RWPE2 (cell line): ENCODE results near the gene IL21R.
A peak's percentile ranks its signal among the peaks of the same experiment; 100 is the strongest.

Experiments
- ATAC-seq: fragments of 200-7000 bp; cut with Tn5 transposase; 3 replicates; pipeline ENCODE4 v1.9.1; 2021; ENCODE audit warnings: low read depth
- DNase-seq: peaks from one replicate; pipeline ENCODE4 v3.0.0-alpha.2; 2020; ENCODE audit warnings: low spot score
- H3K27ac ChIP-seq: fragments of 450-650 bp; 2 replicates; pipeline ENCODE4 v1.5.1; 2017; ENCODE audit warnings: mild to moderate bottlenecking; ENCODE audit not compliant: poor library complexity, severe bottlenecking
- H3K27me3 ChIP-seq: fragments of 250-450 bp; sonication (Bioruptor Pico); 2 replicates; pipeline ENCODE4 v1.5.1; 2021; ENCODE audit warnings: mild to moderate bottlenecking, moderate library complexity; ENCODE audit not compliant: insufficient read depth, poor library complexity, severe bottlenecking
- H3K36me3 ChIP-seq: fragments of 250-450 bp; sonication (Bioruptor Pico); 2 replicates; pipeline ENCODE4 v1.5.1; 2020; ENCODE audit warnings: low read depth, mild to moderate bottlenecking, moderate library complexity
- H3K4me1 ChIP-seq: fragments of 250-450 bp; sonication (Bioruptor Pico); 2 replicates; pipeline ENCODE4 v1.5.1; 2021; ENCODE audit warnings: mild to moderate bottlenecking, moderate library complexity; ENCODE audit not compliant: insufficient read depth, poor library complexity, severe bottlenecking
- H3K4me3 ChIP-seq: fragments of 250-450 bp; sonication (Bioruptor Pico); 2 replicates; pipeline ENCODE4 v1.5.1; 2021; ENCODE audit warnings: mild to moderate bottlenecking, moderate library complexity; ENCODE audit not compliant: severe bottlenecking
- H3K9me3 ChIP-seq: fragments of 250-450 bp; sonication (Bioruptor Pico); 2 replicates; pipeline ENCODE4 v1.5.1; 2021; ENCODE audit warnings: mild to moderate bottlenecking, moderate library complexity; ENCODE audit not compliant: severe bottlenecking
- TF ChIP-seq, protein P1 (sequence below): fragments of 450-650 bp; IDR thresholded peaks from one replicate; pipeline ENCODE4 v1.5.1; 2017; ENCODE audit warnings: mild to moderate bottlenecking, moderate library complexity; ENCODE audit not compliant: poor library complexity, severe bottlenecking

Gene IL21R

DNA sequence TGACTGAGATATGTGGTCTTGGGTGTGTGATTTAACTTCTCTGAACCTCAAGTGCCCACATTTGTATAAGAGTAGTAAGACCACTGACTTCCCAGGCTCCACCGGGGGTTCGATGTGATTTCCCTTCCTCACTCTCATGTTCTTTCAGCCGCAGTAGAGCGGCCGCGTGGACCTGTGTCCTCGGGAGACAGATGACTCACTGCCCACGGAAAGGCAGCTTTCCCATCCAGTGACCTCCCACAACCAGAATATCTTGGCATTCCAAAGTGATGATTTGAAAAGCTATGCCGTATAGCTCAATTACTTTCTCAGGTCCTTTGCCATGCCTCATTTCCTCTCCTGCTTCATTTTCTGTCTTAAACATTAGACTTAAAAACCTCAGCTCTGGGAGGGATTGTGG is 73.6 kb downstream of the IL21R start:
- H3K9me3 ChIP-seq = no peaks in the 10 kb centered on the region
- H3K27ac ChIP-seq = peak overlapping the region; percentile 16
- no peaks in the 10 kb centered on the region for H3K4me1 ChIP-seq
- ATAC-seq (no peak), DNase-seq (no peak)
- peaks cover 76% of the 10 kb centered on the region for H3K36me3 ChIP-seq
- TF ChIP-seq, protein P1, sequence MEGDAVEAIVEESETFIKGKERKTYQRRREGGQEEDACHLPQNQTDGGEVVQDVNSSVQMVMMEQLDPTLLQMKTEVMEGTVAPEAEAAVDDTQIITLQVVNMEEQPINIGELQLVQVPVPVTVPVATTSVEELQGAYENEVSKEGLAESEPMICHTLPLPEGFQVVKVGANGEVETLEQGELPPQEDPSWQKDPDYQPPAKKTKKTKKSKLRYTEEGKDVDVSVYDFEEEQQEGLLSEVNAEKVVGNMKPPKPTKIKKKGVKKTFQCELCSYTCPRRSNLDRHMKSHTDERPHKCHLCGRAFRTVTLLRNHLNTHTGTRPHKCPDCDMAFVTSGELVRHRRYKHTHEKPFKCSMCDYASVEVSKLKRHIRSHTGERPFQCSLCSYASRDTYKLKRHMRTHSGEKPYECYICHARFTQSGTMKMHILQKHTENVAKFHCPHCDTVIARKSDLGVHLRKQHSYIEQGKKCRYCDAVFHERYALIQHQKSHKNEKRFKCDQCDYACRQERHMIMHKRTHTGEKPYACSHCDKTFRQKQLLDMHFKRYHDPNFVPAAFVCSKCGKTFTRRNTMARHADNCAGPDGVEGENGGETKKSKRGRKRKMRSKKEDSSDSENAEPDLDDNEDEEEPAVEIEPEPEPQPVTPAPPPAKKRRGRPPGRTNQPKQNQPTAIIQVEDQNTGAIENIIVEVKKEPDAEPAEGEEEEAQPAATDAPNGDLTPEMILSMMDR = no peak
- H3K27me3 ChIP-seq = no peaks in the 10 kb centered on the region
- H3K4me3 ChIP-seq = no peak overlapping the region

DNA sequence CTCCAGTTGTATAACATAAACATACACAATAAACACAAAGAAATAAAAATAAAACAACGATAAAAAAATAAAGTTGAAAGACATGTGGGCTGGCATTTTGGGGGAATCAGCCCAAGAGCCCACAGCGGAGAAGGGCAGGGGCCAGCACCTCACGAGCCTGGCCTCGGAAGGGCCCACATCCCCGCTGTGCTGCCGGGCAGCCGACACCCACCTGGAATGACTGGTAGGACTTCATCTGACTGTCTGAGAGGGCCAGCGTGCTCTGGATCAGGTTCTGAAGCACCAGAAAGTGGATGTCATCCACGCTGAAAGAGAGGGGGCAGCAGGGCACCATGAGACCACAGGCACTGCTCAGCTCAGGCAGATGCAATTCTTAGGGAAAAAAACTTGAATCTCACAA is 74.3 kb downstream of the IL21R start:
- H3K27ac ChIP-seq = peak overlapping the region; percentile 16
- H3K36me3 ChIP-seq = peaks cover 73% of the 10 kb centered on the region

DNA sequence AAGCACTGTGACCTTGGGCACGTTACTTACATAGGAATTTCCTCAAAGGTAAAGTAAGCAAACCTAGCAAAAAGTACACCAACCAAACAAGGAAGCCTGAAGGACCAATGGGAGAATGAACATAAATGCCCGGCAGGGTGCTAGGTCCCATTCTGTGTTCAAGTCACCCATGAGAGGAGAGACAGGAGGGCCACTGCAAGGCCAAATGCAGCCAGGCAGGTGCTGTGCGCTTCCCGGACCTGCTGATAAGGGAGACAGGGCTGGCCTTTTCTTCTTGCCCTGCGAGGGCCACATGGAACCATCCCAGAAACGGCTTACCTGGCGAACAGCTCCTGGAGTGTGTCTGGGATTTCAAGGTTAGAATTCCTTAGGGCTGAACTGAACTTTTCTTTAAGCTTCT is 78.8 kb downstream of the IL21R start:
- ATAC-seq = no peak
- Histone ChIP-seq H3K27me3 (no peaks in the 10 kb centered on the region), H3K27ac (no peak overlapping the region), H3K36me3 (peaks cover 89% of the 10 kb centered on the region), H3K9me3 (no peaks in the 10 kb centered on the region), H3K4me1 (no peaks in the 10 kb centered on the region), H3K4me3 (no peak overlapping the region)
- DNase-seq = no peak
- TF ChIP-seq, protein P1 = no peak

More for the DNA sequence above, 74.3 kb downstream of the IL21R start:
- Histone ChIP-seq H3K9me3 (no peaks in the 10 kb centered on the region), H3K27me3 (no peaks in the 10 kb centered on the region), H3K4me1 (no peaks in the 10 kb centered on the region), H3K4me3 (no peak overlapping the region)
- TF ChIP-seq, protein P1 = no peak
- DNase-seq (no peak), ATAC-seq (no peak)

DNA sequence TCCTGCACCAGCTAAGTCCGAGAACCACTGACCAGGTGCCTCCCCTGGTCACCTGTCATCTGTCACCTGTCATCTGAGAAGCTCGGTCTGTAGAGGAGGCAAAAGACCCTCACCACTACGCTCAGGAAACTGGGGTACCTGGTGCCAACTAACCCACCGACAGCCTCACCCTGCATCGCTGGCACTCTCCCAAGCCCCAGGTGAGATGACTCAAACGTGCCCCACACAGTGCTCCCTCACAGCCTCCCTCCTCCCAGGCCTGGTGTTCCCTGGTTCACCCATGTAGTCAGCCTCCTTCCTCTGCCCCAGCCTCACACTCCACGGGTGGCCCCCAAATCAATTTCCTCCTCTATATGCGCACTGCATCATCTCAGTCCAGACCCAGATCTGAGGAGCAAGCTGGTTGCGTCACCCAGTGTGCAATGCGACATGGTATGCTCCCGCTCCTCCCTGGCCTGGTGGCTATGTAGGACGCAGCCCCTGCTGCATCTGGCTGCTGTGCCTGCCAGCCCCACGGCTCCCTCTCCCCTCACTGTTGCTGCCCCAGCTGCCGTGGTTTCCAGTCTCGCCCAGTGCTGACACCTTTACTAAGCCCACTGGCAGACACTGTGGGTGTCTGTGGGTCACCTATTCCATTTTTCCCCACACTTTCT is 79.4 kb downstream of the IL21R start:
- TF ChIP-seq, protein P1 = no peak
- no peak overlapping the region for H3K4me3 ChIP-seq
- no peaks in the 10 kb centered on the region for H3K4me1 ChIP-seq
- no peaks in the 10 kb centered on the region for H3K9me3 ChIP-seq
- H3K36me3 ChIP-seq = peaks cover 85% of the 10 kb centered on the region
- DNase-seq (no peak), ATAC-seq (no peak)
- no peak overlapping the region for H3K27ac ChIP-seq
- no peaks in the 10 kb centered on the region for H3K27me3 ChIP-seq

DNA sequence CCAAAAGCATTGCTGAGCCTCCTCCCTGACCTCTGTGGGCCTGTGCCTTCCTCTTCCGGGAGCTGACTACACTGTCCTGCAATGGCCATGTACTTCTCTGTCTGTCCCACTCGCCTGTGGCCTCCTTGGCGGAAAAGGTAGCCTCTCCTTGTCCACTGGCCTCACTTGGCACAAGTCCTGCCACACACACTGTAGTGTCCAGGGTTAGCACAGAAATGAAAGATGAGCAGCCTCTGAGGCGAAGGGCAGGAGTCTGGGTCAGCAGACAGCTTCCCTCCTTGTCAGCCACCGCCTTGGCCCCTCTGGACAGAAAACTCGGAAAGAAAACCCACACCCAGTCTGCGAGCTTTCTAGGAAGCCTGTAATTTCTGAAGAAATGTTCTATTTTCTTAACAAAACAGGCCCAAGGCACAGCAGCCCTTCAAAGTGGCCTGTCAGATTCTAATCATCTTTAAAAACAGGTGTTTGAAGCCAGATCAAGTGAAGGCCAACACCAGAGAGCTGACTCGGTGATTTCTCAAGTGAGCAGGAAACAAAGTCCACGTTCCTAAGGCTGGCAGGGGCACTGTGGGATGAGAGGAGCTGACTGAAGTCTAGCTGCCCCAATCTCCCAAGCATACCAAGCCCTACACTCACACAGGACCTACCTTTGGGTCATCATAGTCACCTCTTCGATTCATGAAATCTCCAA is 80.6 kb downstream of the IL21R start:
- Histone ChIP-seq H3K4me3 (no peak overlapping the region), H3K36me3 (peaks cover 81% of the 10 kb centered on the region), H3K9me3 (no peaks in the 10 kb centered on the region), H3K27me3 (no peaks in the 10 kb centered on the region), H3K27ac (no peak overlapping the region), H3K4me1 (no peaks in the 10 kb centered on the region)
- no peak for DNase-seq
- ATAC-seq = no peak
- TF ChIP-seq, protein P1 = no peak
